D721Med (cell line): ENCODE results near the gene SSTR3.

Experiments used
- DNase-seq: peaks from one replicate; pipeline ENCODE4 v3.0.0; 2011; ENCODE audit warnings: low spot score; ENCODE audit not compliant: insufficient read length
- FAIRE-seq: peaks from 2 replicates; lab custom pipeline; 2011; peaks lifted over from hg19 to GRCh38; lab: Jason Lieb, UNC
- TF ChIP-seq, protein P1 (sequence below): IDR thresholded peaks from 2 replicates; pipeline ENCODE4 v1.5.1; 2012; ENCODE audit warnings: mild to moderate bottlenecking, control low read depth; ENCODE audit not compliant: insufficient read depth; ENCODE audit errors: missing control alignments

SSTR3 gene

DNA sequence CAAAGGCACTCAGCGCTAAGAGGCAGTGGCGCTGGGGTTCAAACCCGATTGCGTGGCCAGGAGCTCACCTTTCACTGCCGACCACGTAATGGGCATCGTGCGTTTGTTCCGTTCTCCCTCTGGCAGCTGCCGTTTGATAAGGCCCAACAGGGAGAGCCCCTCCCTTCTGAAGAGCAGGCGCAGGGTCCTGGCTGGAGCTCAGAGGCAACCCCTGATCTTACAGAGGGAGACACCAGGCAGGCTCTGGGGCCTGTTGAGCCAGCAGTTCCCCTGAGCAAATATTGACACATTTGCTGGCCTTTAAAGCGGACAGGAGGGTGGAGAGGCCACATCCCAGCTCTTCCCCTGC is 12.5 kb downstream of the SSTR3 start:
- no peak for FAIRE-seq
- TF ChIP-seq, protein P1, sequence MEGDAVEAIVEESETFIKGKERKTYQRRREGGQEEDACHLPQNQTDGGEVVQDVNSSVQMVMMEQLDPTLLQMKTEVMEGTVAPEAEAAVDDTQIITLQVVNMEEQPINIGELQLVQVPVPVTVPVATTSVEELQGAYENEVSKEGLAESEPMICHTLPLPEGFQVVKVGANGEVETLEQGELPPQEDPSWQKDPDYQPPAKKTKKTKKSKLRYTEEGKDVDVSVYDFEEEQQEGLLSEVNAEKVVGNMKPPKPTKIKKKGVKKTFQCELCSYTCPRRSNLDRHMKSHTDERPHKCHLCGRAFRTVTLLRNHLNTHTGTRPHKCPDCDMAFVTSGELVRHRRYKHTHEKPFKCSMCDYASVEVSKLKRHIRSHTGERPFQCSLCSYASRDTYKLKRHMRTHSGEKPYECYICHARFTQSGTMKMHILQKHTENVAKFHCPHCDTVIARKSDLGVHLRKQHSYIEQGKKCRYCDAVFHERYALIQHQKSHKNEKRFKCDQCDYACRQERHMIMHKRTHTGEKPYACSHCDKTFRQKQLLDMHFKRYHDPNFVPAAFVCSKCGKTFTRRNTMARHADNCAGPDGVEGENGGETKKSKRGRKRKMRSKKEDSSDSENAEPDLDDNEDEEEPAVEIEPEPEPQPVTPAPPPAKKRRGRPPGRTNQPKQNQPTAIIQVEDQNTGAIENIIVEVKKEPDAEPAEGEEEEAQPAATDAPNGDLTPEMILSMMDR, result no peak
- DNase-seq, result no peak

DNA sequence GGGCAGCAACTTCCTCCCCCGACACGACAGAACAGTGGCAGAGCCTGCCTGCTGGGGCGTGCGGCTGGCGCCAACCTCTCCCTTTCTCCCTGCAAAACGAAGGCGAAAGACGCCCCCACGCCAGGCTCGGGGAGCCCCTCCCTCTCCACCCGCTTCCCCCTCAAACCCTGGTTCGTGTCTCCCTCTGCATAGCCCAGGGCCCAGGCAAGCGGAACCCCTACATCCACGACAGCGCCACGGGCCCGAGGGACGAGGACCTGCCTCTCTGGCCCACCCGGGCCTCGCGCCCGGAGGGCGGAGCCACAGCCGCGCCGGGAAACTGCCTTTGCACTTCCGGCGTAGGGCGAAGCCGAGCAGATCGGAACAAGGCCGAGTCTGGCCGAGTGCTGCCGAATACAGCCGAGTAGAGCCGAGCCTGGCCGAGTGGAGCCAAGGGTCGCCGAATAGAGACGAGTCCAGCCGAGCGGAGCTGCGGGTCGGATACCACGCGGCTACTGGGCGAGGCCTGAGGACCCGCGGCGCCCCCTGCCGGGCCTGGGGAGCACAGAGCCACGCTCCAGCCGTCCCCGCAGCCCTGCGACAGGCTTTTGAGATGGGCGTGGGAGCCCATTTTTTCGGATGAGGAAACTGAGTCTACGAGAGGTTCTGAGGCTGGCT is 13.0 kb downstream of the SSTR3 start:
- FAIRE-seq, result no peak
- peak; percentile 84 for DNase-seq
- TF ChIP-seq, protein P1, result peak; percentile 76

DNA sequence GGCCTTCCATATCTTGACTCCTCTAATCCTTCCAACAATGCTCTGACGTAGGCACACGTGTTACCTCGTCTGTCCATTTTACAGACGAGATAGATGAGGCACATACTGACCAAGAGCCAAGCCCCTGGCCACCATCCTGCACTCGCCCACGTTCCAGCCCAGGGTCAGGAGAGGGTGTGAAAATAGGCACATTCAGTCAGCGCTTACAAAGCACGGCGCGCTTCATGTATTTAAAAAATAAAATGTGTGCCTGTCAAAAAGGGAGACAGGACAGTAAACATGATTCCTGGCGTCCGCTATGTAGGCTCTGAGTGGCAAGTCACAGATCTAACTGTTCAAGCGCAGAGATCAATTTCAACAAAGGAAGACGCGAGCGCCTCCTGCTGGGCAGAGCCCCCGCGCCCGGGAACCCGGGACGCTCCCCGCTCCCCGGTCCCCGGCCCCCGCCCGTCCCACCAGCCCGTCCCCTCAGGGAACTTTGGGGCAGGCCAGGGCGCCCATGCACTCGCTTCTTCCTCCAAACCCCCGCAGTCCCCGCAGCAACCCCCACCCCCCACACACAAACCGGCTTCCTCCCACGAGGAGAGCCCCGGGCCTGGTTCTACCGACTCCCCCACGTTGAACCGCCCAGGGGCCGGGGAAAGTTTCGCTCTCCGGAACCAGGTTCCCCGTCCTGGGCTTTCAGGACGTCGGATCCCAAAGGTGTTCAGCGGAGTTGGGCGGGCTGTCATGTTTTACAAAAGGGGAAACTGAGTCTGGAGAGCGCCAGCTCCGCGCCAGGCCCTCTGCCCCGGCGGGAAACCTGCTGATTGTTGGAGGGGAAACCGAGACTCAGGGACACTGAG is 13.8 kb downstream of the SSTR3 start:
- TF ChIP-seq, protein P1, result peak; percentile 53
- FAIRE-seq (no peak), DNase-seq (peak; percentile 50)

DNA sequence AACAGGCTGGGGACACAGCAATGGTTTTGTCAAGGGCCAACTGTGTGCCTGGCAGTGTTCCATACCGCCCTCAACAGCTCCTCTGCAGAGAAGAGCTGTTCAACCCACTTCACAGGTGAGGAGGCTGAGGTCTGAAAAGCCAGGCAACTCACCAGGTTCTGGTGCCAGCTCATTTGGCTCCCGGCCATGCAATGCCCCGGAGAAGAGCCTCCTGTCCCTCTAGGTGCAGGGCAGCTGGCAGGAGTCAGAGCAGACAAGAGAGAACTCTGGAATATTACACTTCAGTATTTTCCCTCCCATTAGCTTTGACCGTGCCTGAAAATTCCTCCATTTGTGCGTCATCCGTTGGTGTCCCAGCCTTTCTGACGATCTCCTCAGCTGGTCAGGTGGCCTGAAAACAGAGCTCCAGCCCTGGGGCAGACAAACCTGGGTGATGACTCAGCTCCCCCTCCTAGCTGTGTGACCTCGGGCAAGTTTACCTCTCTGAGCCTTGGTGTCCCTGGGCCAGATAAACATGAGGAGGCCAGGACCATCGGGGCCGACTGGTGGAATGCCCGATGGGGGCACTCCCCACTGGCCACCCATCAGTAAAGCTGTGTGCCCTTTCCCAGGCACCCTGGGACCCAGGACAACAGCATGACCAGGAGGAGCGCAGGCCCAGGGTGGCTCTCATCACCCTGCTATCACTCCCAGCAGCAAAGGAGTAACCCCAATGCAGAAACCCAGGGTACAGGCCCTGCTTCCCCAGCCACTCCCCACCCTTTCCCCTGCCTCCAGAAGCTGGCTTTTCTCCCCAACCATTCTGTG is 14.6 kb downstream of the SSTR3 start:
- TF ChIP-seq, protein P1, result no peak
- no peak for FAIRE-seq
- DNase-seq, result no peak

DNA sequence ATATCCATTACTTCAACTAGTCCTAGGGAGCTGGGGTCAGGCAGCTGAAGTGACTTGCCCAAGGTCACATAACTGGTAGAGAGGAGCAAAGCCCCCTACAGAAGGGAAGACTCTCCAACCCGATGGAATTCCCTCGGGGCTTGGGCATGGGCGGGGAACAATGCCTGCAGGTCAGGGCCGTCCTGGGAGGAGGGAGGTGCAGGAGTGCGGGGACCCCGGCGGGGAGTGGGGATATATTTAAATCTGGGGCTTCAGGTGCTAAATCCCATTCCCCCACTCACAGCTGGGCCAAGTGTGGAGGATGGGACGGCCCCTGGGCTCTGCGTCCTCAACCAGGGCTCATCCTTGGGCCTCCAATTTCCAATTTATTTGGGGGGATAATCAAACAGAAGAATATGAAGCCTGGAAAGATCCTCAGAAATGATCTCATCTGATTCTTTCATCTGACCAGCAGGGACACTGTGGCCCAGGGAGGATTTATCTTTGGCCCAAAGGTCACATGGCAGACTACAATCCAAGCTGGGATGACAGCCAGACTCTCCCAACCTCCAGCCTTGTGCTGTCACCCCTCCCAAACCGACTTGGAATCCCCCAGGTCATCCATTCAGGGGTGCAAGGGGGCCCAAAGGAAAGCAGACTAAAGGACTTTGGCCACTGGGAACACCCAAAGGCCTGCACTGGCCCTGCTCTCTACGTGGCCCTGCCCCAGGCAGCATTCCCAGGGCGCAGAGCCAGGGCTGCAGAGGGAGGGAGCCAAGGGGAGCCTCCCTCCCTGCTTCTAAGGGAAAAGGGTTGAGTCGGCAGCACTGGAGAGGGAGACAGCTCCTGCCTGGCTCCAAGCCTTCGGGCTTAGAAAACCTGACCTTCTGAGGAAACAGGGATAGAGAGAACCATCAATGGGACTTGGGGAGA is 15.5 kb downstream of the SSTR3 start:
- FAIRE-seq (no peak), DNase-seq (no peak)
- TF ChIP-seq, protein P1, result no peak

DNA sequence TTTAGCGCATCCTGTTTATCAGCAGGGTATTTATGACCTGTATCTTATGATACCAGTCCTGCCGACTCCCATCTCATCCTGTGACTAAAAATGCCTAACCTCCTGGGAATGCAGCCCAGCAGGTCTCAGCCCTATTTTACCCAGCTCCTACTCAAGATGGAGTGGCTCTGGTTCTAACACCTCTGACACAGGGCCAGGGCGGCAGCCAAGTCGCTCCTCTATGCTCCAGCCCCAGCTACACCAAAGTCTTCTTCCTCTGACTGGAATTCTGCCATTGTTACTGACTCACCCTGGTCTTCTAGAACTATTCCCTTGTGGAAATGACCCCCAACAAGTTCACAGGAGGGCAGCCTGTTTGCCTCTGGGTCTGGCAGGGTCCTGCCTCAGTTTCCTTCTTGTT is 16.4 kb downstream of the SSTR3 start:
- no peak for FAIRE-seq
- DNase-seq, result no peak
- TF ChIP-seq, protein P1, result no peak
